Measurements from ENCODE around the gene FIGNL2. TPM values are rescaled to one million over a fixed set of nuclear protein-coding genes. Genes with fewer than 3 reads are reported as not detected.
"Not testable (repeated sequence)": the region's sequence is repeated elsewhere in the genome, so short reads cannot be mapped to it uniquely, and the experiment has no call there.

FIGNL2 gene
- total RNA-seq, 1 experiment from 2014 or later: 0.27 TPM

DNA sequence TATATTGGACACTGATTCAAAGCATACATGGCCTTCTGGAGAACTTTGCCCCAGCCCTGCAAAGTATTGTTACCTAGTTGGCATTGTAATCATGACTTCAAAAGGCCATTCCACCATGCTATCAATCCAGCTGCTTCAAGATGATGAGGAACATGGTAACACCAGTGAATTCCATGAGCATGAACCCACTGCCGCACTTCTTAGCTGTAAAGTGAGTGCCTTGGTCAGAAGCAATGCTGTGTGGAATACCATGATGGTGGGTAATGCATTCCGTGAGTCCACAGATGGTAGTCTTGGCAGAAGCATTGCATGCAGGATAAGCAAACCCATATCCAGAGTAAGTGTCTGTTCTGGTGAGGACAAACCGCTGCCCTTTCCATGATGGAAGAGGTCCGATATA is 50.5 kb downstream of the FIGNL2 start:
- H3K27ac ChIP-seq (ENCODE audit: low read depth, low read length); H3K4me3 ChIP-seq (replicated peaks in 1 of 2; ENCODE audit: low read depth in 1 of 2, low read length in 2 of 2); CTCF ChIA-PET; ATAC-seq; BruUV-seq (replicated peaks); H4K20me1 ChIP-seq (ENCODE audit: insufficient read depth); H3K9me3 ChIP-seq (ENCODE audit: control insufficient read depth in 1 of 2, insufficient read depth in 1 of 2, low read depth in 1 of 2, low read length in 2 of 2); H3K79me2 ChIP-seq (ENCODE audit: insufficient read depth, low read length); H3K9me2 ChIP-seq (ENCODE audit: insufficient read depth); H3K4me1 ChIP-seq (ENCODE audit: control insufficient read depth in 1 of 2, insufficient read depth in 2 of 2, low read length in 2 of 2); POLR2A ChIA-PET; H3K27me3 ChIP-seq (ENCODE audit: insufficient read depth, low read length); H3K9ac ChIP-seq (ENCODE audit: low read length); H2AFZ ChIP-seq (ENCODE audit: low read depth, low read length, poor library complexity, severe bottlenecking); intact Hi-C loops (cut with micrococcal nuclease); RAD21 ChIA-PET (ENCODE audit: low non-redundant PET in 1 of 2, low total read pairs in 2 of 2, uncharacterized antibody in 2 of 2, unreplicated experiment in 2 of 2); H3K36me3 ChIP-seq (ENCODE audit: control insufficient read depth in 1 of 2, insufficient read depth in 2 of 2, low read length in 2 of 2); DNase-seq (ENCODE audit: low read depth, low spot score); H3K4me2 ChIP-seq (ENCODE audit: low read length): not testable (repeated sequence)

DNA sequence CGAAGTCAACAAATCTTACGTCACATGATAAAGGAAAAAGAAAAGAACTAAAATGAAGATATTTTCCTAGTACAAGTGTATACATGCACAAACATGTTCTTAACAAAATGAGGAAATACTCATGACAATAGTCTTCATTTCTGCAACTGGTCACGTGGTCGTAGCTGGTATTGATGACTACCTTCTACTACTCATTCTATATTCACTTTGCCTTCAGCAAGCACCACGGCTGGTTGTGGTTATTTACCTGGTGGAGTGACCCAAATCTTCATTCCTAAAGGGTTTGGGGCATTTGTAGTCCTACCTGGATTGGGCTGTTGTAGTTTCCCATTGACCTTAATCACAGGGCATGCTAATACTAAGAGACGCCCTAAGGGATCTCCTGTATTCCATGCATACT is 51.2 kb downstream of the FIGNL2 start:
- Histone ChIP-seq H2AFZ (ENCODE audit: low read depth, low read length, poor library complexity, severe bottlenecking) (no peak overlapping the region), H3K4me3 (replicated peaks in 1 of 2; ENCODE audit: low read depth in 1 of 2, low read length in 2 of 2) (no peak overlapping the region), H3K9ac (ENCODE audit: low read length) (no peak overlapping the region), H3K9me2 (ENCODE audit: insufficient read depth) (no peaks in the 10 kb centered on the region), H3K27ac (ENCODE audit: low read depth, low read length) (no peak overlapping the region), H3K9me3 (ENCODE audit: control insufficient read depth in 1 of 2, insufficient read depth in 1 of 2, low read depth in 1 of 2, low read length in 2 of 2) (no peaks in the 10 kb centered on the region), H3K27me3 (ENCODE audit: insufficient read depth, low read length) (no peaks in the 10 kb centered on the region), H3K4me1 (ENCODE audit: control insufficient read depth in 1 of 2, insufficient read depth in 2 of 2, low read length in 2 of 2) (no peaks in the 10 kb centered on the region), H3K4me2 (ENCODE audit: low read length) (no peak overlapping the region), H4K20me1 (ENCODE audit: insufficient read depth) (no peaks in the 10 kb centered on the region), H3K36me3 (ENCODE audit: control insufficient read depth in 1 of 2, insufficient read depth in 2 of 2, low read length in 2 of 2) (no peaks in the 10 kb centered on the region), H3K79me2 (ENCODE audit: insufficient read depth, low read length) (no peaks in the 10 kb centered on the region)
- BruUV-seq (replicated peaks): no TSS peak
- ChIA-PET POLR2A (no interaction called here), RAD21 (ENCODE audit: low non-redundant PET in 1 of 2, low total read pairs in 2 of 2, uncharacterized antibody in 2 of 2, unreplicated experiment in 2 of 2) (no interaction called here), CTCF (no interaction called here)
- TF ChIP-seq, protein P1, sequence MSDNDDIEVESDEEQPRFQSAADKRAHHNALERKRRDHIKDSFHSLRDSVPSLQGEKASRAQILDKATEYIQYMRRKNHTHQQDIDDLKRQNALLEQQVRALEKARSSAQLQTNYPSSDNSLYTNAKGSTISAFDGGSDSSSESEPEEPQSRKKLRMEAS (IDR thresholded peaks at IDR 0.05): no peak
- TF ChIP-seq ELF1 (IDR thresholded peaks at IDR 0.05; ENCODE audit: borderline replicate concordance, low read depth): no peak
- TF ChIP-seq REST (IDR thresholded peaks at IDR 0.05; ENCODE audit: low read depth): no peak
- TF ChIP-seq EZH2 (IDR thresholded peaks at IDR 0.05): no peak
- TF ChIP-seq CTCF (IDR thresholded peaks at IDR 0.05 in 2 of 3, conservative IDR thresholded peaks at IDR 0.05 in 1 of 3; ENCODE audit: borderline replicate concordance in 1 of 3, insufficient read depth in 1 of 3, low read depth in 2 of 3, low read length in 2 of 3): no peak
- TF ChIP-seq ZFX (IDR thresholded peaks at IDR 0.05): no peak
- no peak for TF ChIP-seq POLR2A (IDR thresholded peaks at IDR 0.05; ENCODE audit: borderline replicate concordance, extremely low read depth, insufficient read depth, insufficient read length)
- no peak for ATAC-seq
- intact Hi-C loops (cut with micrococcal nuclease): no loop called here
- no peak for DNase-seq (ENCODE audit: low read depth, low spot score)
